Measurements from ENCODE around the gene HPCAL1.
"Not testable (repeated sequence)": the region's sequence is repeated elsewhere in the genome, so short reads cannot be mapped to it uniquely, and the experiment has no call there.

DNA sequence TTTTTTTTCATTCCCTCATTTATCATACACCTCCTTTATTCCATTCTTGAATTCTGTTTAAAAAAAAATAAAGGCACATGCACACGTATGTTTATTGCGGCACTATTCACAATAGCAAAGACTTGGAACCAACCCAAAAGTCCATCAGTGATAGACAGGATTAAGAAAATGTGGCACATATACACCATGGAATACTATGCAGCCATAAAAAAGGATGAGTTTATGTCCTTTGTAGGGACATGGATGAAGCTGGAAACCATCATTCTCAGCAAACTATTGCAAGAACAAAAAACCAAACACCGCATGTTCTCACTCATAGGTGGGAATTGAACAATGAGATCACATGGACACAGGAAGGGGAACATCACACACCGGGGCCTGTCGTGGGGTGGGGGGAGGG lies 39.2 kb upstream of the HPCAL1 start:
- TF ChIP-seq, protein P1, sequence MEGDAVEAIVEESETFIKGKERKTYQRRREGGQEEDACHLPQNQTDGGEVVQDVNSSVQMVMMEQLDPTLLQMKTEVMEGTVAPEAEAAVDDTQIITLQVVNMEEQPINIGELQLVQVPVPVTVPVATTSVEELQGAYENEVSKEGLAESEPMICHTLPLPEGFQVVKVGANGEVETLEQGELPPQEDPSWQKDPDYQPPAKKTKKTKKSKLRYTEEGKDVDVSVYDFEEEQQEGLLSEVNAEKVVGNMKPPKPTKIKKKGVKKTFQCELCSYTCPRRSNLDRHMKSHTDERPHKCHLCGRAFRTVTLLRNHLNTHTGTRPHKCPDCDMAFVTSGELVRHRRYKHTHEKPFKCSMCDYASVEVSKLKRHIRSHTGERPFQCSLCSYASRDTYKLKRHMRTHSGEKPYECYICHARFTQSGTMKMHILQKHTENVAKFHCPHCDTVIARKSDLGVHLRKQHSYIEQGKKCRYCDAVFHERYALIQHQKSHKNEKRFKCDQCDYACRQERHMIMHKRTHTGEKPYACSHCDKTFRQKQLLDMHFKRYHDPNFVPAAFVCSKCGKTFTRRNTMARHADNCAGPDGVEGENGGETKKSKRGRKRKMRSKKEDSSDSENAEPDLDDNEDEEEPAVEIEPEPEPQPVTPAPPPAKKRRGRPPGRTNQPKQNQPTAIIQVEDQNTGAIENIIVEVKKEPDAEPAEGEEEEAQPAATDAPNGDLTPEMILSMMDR (IDR thresholded peaks at IDR 0.05), result not testable (repeated sequence)
- TF ChIP-seq POLR2A (IDR thresholded peaks at IDR 0.05), result not testable (repeated sequence)

Data from body of pancreas (tissue), 4 donors.